ENCODE measurements around the gene GPR55. TPM values are rescaled to one million over a fixed set of nuclear protein-coding genes. Genes with fewer than 3 reads are reported as not detected.

The GPR55 gene
- total and polyA plus RNA-seq, 8 donors, result 0.02 to 0.12 (median 0.06) TPM; not detected in 3

- 57 to 71% methylated on average over 18 of the region's 18 CpGs for WGBS, 2 donors
- peak in 1 of 6 donors; percentile 32 for DNase-seq
- no peaks in the 10 kb centered on the region for H3K9me3 ChIP-seq
- no peaks in the 10 kb centered on the region for H3K4me1 ChIP-seq
- H3K27me3 ChIP-seq, result no peaks in the 10 kb centered on the region
- no peaks in the 10 kb centered on the region for H3K36me3 ChIP-seq
- intact Hi-C loops (cut with DNase I), result no loop called here
- no peak for FAIRE-seq
- TF ChIP-seq, protein P1, sequence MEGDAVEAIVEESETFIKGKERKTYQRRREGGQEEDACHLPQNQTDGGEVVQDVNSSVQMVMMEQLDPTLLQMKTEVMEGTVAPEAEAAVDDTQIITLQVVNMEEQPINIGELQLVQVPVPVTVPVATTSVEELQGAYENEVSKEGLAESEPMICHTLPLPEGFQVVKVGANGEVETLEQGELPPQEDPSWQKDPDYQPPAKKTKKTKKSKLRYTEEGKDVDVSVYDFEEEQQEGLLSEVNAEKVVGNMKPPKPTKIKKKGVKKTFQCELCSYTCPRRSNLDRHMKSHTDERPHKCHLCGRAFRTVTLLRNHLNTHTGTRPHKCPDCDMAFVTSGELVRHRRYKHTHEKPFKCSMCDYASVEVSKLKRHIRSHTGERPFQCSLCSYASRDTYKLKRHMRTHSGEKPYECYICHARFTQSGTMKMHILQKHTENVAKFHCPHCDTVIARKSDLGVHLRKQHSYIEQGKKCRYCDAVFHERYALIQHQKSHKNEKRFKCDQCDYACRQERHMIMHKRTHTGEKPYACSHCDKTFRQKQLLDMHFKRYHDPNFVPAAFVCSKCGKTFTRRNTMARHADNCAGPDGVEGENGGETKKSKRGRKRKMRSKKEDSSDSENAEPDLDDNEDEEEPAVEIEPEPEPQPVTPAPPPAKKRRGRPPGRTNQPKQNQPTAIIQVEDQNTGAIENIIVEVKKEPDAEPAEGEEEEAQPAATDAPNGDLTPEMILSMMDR (IDR thresholded peaks at IDR 0.05), result no peak
- H3K4me3 ChIP-seq, result no peak overlapping the region
- no peak for ATAC-seq
- H3K27ac ChIP-seq, result no peak overlapping the region
These were observed 19.3 kb downstream of the GPR55 start for GRCh38 chr2:230905448-230906421.

GRCh38 chr2:230904856-230905447, 20.1 kb downstream of the GPR55 start:
- ATAC-seq (no peak), FAIRE-seq (no peak), DNase-seq (peak in 1 of 6 donors; percentile 29)
- H3K27ac ChIP-seq, result no peak overlapping the region
- H3K4me3 ChIP-seq, result no peak overlapping the region
- TF ChIP-seq, protein P1 (IDR thresholded peaks at IDR 0.05), result no peak
- H3K4me1 ChIP-seq, result no peaks in the 10 kb centered on the region
- intact Hi-C loops (cut with DNase I), result no loop called here
- H3K36me3 ChIP-seq, result no peaks in the 10 kb centered on the region
- WGBS, 2 donors, result 71 to 76% methylated on average over 15 of the region's 15 CpGs
- H3K9me3 ChIP-seq, result no peaks in the 10 kb centered on the region
- H3K27me3 ChIP-seq, result no peaks in the 10 kb centered on the region

GRCh38 chr2:230903231-230904150, 21.6 kb downstream of the GPR55 start:
- DNase-seq (no peak), FAIRE-seq (no peak), ATAC-seq (no peak)
- Histone ChIP-seq H3K4me1 (no peaks in the 10 kb centered on the region), H3K27ac (no peak overlapping the region), H3K36me3 (no peaks in the 10 kb centered on the region), H3K9me3 (no peaks in the 10 kb centered on the region), H3K27me3 (no peaks in the 10 kb centered on the region), H3K4me3 (no peak overlapping the region)
- intact Hi-C loops (cut with DNase I), result no loop called here
- TF ChIP-seq, protein P1 (IDR thresholded peaks at IDR 0.05), result no peak
- 70 to 77% methylated on average over 19 of the region's 19 CpGs for WGBS, 2 donors

GRCh38 chr2:230902180-230902899, 22.7 kb downstream of the GPR55 start:
- Histone ChIP-seq H3K9me3 (no peaks in the 10 kb centered on the region), H3K27ac (no peak overlapping the region), H3K36me3 (no peaks in the 10 kb centered on the region), H3K4me1 (no peaks in the 10 kb centered on the region), H3K4me3 (no peak overlapping the region), H3K27me3 (no peaks in the 10 kb centered on the region)
- no peak for FAIRE-seq
- DNase-seq, result peak in 2 of 6 donors; percentile 44 to 46
- intact Hi-C loops (cut with DNase I), result no loop called here
- WGBS, 2 donors, result 34 to 39% methylated on average over 8 of the region's 8 CpGs
- TF ChIP-seq, protein P1 (IDR thresholded peaks at IDR 0.05), result peak in 3 of 4 donors; percentile 13 to 28 (median 14)
- ATAC-seq, result peak in 3 of 4 donors; percentile 53 to 59 (median 57)

All from pancreas (tissue), 10 donors.